Measurements from ENCODE around the gene RFNG.

Gene RFNG

GRCh38 chr17:81998691-81999438, 52.7 kb downstream of the RFNG start:
- DNase-seq, result no peak

GRCh38 chr17:81998212-81998611, 53.4 kb downstream of the RFNG start:
- DNase-seq, result no peak

Data from SHP77 (cell line).